HG03159 (cell line): ENCODE measurements around the gene WASF2.
"Not testable (repeated sequence)": the region's sequence is repeated elsewhere in the genome, so short reads cannot be mapped to it uniquely, and the experiment has no call there.

Source experiments
- ATAC-seq: cut with Tn5 transposase; IDR thresholded peaks from one replicate; pipeline ENCODE4 v1.9.1; 2021; ENCODE audit warnings: mild to moderate bottlenecking, moderate library complexity; ENCODE audit not compliant: unreplicated experiment

The WASF2 gene

DNA sequence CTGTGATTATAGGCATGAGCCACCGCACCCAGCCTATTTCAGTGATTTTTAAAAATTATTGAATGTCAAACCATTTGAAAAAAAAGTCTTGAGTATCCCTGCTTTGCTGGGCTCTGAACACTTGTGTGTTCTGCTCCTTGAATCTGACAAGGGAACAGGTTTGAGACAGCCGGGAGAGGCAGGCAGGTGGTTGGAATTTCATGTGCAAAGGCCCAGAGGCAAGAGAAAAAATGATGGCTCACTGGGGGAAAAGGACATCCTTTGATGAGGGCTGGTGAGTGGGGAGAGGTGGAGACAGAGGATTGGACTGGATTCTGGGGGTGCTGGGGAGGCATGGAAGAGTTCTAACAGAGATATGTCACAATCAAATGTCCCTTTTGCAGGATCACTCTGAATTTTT is 13.1 kb upstream of the WASF2 start:
- ATAC-seq = no peak

DNA sequence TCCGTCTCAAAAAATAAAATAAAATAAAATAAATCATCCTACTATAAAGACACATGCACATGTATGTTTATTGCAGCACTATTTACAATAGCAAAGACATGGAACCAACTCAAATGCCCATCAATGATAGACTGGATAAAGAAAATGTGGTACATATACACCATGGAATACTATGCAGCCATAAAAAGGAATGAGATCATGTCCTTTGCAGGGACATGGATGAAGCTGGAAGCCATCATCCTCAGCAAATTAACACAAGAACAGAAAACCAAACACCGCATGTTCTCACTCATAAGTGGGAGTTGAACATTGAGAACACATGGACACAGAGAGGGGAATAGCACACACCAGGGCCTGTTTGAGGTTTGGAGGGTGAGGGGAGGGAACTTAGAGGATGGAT is 11.2 kb upstream of the WASF2 start:
- ATAC-seq = not testable (repeated sequence)

DNA sequence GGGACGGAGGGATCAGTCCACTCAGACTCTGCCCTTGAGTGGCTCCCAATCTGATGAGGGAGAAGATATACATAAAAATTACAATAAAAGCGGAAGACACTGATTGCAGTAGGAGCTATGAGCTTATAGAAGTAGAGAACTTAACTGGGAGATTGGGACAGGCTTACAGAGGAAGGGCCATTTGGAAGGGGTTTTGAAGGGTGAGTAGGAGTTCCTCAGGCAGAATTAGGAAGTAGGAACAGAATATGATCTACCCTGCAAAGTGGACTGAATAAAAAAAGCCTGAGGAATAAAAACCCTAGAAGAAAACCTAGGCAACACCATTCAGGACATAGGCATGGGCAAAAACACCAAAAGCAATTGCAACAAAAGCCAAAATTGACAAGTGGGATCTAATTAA is 9.2 kb upstream of the WASF2 start:
- no peak for ATAC-seq

DNA sequence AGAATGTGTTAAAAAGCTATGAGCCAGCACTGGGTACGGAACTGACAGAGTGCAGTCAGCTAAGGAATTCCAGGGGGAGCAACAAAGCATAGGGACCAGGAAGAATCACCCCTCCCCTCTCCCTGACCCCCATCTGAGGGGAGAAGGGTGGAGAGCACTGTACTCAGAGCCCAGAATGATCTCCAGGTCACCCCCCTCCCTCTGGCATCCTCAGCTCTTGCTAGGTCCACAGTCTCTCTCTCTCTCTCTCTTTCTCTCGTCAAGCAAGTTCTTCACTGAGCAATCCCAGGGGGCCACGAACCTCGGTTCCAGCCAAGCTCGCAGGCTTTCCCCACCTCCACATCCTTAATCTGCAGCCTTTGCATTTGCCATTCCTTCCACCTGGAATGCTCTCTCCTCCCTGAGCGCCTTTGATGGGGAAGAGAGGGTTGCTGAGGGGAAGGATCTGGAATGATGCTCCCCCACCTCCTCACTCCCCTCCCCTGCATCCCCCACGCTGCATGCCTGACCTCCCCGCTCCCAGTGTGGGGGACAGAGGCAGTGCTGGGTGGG is 6.7 kb upstream of the WASF2 start:
- no peak for ATAC-seq

DNA sequence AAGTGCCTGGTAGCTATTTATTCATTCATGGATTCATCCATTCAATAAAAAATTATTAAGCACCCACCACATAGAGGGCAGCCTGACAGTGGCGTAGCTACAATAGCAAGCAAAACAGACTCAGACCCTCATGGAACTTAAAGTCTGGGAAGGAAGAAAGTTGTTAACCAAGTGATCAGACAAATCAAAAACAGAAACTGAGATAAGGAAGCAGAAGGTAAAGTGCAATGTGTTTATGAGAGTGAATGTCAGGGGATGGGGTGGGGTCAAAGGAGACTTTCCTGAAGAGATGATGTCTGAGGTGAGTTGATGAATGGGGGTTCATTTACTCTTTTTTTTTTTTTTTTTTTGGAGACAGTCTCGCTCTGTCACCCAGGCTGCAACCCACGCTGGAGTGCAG is 2.8 kb upstream of the WASF2 start:
- ATAC-seq = no peak

DNA sequence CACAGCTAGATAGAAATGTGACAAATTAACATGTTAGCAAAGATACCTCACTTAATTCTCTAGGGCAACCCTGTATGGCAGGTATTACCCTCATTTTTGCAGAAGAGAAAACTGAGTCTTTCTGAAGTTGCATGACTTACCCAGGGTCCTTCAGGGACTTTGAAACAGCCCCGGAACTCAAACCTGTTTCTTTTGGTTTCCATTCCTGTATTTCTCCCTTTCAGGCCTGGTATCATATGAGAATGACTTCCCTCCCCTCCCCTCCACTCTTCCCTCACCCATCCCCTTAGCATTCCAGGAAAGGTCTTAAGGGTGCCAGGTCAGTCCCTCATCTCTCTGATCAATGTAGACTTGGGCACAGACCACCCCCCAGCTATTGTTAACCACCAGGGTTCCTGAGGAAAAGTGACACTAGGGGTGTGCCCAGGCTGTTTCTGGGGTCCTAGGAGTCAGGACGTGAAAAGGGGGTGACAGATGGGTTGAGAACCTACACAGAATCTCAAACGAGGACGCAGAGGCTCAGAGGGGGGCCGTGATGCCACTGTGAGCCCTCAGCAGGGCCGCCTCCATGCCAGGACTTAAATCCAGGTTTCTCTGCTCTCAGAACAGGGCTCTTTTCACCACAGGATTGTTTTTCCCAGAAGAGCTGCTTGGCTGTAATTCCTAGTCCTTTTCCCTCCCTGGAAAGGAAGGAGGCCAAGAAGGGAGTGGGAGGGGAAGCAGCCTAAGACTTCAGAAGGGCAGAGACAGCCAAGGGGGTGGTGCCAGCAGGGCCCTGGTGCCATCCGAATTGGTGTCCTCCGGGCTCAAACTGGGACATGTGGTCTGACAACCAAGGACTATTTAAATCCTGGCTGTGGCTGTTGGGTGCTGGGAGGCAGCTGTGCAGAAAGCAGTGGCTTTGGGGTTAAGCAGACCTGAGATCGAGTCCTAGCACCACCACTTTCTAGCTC is 2.1 kb upstream of the WASF2 start:
- ATAC-seq = no peak

DNA sequence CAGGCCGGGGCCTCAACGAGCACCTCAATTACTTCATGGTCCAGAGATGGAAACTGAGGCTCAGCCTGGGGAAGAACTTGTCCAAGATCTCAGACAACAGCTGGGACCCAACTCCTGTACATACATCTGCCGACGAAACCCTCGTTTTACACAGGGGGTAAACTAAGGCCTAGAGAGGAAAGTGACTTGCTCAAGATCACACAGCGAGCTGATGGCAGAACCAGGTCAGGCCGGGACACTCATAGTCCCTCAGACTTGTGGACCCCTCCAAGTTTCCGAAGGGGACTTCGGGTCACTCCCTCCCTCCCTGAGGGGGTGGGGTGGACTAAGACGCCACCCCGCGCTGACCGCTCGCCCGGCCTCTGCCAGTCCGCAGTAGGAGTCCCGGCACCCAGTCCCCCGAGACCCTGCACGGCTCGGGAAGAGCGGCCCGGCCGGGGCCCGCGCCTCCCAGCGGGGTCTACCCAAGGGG is 430 bp downstream of the WASF2 start:
- ATAC-seq = peak; percentile 13

DNA sequence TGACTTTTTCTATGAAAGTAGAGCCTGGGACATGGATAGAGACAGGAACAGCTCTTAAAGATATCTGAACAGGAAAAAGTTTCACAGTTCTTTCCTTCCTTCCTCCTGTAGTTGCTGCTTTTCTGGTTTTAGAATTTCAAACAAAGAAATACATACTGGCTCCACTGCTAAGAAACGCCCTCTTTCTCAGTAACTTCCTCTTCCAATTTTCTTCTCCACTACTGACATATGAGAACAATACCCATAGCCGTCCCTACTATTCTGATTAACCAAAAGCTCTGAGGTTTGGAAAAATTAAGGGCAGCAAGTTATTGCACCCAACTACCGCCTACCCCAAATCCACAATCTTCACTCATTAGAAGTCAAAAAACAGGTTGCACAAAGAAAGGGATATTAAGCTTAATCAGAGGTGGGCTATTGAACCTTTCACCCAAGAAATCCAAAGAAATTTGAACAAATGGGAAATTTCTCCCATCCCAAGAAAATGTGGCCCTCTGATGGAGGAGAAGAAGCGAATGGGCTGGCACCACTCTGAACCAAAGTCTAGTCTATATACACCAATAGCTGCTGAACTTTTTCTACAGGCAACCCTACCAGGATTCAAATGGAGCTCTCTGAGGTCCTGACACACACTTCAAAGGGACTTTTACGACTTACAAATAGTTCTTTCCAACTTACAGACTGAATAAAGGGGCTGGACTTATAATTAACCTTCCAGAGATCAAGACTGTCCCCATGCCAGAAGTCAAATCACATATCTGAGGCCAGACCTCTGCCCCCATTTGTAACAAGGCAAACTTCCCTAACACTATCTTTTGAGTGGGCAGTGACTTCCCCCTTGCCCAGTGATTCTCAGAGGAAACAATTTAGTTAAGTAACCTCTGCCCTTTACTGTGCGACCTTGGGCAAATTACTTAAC is 1.7 kb downstream of the WASF2 start:
- ATAC-seq = no peak

DNA sequence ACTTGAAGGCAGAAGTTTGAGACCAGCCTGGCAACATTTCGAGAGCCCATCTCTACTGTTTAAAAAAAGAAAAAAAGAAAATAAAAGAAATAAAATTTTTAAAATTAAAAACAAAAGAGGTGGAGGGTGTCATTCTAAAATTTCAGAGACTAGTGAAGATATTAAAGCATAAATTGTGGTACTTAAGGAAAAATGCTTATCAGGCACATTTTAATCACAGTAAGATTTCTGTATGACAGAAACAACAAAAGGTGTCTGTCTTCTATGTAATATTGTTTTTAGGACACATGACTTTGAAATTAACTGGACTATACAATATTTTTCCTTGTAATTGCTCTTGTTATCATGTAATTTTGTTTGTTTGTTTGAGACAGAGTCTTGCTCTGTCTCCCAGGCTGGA is 4.6 kb downstream of the WASF2 start:
- no peak for ATAC-seq

DNA sequence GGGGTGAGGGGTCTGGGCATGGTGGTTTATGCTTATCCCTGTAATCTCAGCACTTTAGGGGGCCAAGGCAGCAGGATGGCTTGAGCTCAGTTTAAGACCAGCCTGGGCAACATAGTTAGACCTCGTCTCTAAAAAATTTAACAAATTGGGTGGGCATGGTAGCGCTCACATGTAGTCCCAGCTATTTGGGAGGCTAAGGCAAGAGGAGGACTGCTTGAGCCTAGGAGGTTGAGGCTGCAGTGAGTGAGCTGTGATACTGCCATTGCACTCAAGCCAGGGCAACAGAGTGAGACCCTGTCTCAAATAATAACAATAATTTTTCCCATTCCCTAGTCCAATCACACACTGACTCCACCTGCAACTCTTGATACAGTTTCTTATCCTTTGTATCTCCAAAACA is 6.3 kb downstream of the WASF2 start:
- no peak for ATAC-seq

DNA sequence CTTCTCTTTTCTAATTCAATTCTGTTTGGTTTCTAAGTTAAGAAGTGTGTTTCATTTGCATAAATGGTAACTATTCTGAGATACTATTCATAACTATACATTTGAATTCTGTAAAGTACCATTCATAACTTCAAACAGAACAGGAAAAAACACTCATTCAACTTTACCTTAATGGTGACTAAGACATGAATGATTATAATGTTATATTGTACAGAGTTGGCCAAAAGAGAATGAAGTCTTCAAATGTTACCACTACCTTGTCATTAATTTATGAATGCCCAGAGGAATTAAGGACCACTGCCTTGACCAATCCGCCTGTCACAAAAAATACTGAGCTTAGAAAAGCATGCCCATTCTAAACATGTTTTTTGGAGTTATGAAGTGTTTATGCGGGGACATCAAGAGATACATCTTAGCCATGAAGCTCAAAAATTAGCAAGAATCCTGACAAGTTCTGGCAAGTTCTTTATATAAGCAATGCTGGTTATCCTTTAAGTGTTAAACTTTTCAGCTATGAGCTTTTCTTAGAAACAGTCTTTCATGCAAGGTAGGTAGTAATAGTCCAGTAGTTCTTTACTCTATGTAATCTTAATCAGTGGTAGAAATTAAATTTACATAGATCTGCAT is 7.9 kb downstream of the WASF2 start:
- ATAC-seq = no peak

DNA sequence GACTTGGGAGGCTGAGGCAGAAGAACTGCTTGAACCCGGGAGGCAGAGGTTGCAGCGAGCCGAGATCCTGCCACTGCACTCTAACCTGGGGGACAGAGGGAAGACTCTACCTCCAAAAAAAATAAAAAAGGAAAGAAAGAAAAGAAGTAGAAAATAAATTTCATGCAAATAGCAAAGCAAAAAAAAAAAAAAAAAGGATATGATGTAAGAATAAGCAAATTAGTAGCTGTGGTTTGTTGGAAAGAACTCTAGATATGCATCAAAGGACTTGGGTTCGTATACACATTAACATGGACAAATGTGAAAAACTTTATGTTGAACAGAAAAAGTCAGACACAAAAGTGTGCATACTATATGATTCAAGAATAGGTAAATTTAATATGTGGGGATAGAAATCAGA is 11.9 kb downstream of the WASF2 start:
- no peak for ATAC-seq

DNA sequence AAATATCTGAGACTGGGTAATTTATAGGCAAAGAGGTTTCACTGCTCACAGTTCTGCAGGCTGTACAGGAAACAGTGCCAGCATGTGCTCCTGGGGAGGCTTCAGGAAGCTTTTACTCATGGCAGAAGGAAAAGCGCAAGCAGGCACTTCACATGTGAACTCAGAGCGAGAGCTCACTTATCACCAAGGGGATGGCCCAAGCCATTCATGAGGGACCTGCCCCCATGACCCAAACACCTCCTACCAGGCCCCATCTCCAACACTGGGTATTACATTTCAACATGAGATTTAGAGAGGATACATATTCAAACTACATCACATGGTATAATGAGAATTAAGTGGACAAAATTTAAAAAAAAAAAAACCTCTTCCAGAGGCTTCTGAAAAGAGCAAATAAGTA is 13.7 kb downstream of the WASF2 start:
- ATAC-seq = no peak

DNA sequence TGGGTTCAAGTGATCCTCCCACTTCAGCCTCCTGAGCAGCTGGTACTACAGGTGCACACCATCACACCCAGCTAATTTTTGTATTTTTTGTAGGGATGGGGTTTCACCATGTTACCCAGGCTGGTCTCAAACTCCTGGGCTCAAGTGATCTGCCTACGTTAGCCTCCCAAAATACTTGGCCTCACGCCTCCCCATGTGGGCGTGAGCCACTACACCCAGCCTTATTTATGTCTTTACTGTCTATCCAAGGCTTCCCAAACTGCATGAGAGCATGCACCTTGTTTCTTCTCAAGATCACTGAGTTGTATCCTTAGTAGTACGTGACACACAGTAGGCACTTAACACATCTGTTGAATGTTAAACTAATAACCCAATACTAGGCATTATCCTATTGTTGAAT is 14.2 kb downstream of the WASF2 start:
- ATAC-seq = no peak

DNA sequence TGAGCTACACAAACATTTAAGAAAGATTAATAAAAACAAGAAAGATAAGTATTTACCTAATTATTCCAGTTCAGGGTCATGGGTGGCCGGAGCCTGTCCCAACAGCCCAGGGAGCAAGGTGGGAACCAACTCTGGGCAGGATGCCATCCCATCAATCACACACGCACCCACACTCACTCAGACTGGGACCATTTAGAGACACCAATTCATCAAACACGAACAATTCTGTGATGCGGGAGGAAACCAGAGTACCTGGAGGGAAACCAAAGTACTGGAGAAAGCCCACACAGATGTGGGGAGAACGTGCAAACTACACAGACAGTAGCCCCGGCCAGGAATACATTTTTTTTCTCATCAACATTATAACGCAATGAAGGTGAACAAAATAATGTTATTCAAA is 16.2 kb downstream of the WASF2 start:
- ATAC-seq = no peak

DNA sequence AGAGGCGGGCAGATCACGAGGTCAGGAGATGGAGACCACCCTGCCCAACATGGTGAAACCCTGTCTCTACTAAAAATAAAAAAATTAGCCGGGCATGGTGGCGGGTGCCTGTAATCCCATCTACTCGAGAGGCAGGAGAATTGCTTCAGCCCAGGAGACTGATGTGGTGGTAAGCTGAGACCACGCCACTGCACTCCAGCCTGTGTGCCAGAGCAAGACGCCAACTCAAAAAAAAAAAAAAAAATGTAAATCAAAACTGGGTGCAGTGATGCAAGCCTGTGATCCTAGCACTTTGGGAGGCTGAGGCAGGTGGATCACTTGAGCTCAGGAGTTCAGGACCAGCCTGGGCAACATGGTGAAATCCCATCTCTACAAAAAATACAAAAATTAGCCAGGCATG is 17.9 kb downstream of the WASF2 start:
- not testable (repeated sequence) for ATAC-seq

DNA sequence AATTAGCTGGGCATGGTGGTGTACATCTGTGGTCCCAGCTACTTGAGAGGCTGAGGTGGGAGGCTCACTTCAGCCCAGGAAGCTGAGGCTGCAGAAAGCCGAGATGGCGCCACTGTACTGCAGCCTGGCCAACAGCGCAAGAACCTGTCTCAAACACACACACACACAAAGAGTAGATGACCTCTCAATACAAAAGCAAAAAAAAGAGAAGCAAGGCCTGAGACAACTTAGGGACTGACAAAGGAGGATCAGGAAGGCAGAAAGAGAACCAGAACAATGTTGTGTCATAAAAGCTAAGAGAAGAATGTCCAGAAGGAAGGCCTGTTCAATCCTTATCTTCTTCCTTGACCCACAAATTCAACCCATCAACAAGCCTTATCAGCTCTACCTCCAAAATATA is 18.5 kb downstream of the WASF2 start:
- no peak for ATAC-seq

DNA sequence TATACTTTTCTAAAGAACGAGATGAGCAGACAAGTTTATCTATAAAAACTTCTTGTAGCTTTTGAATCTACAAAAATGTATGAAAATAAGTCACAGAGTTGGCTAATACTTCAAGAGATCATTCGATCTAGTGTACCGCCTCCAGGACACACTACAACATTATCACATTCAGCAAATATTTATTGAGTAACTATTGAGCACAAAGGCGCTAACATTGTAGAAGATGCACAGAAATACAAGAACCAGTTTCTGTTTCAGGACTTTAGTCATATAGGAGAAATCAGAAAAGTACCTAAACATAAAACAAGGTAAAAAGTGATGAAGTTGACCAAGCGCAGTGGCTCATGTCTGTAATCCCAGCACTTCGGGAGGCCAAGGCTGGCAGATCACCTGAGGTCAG is 20.6 kb downstream of the WASF2 start:
- no peak for ATAC-seq

DNA sequence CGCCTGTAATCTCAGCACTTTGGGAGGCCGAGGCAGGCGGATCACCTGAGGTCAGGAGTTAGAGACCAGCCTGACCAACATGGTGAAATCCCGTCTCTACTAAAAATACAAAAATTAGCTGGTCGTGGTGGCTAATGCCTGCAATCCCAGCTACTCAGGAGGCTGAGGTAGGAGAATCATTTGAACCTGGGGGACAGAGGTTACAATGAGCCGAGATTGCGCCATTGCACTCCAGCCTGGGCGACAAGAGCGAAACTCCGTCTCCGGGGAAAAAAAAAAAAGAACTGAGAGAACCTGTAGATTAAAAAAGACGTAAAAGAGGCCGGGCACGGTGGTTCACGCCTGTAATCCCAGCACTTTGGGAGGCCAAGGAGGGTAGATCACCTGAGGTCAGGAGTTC is 21.6 kb downstream of the WASF2 start:
- not testable (repeated sequence) for ATAC-seq

DNA sequence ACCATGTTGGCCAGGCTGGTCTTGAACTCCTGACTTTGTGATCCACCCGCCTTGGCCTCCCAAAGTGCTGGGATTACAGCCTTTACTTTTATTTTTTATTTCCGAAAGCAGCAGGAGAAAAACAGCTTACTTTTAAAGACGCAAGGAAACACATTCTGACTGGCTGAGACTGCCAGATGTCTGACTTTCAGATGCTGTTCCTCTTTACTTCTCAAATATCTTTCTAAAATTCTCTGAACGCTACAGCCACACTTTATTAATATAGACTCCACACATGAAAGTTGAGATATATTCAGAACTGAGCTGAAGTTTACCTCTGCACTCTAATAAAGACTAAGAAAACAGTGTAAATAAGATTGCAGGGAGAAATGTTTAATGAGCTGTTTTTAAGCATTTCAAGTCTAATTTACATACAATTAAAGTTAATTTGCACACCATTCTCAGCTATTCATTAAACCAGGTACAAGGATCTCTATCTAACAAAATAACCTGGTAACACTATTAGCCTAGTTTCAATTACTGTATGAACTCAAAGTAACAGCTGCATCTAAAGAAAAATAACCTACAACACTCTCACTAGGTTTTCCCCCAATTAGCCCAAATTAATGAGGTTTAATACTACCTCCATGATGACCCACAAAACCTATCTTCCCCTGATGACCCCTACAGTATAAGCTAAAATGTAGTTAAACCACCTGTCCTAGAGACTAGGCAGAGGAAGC is 24.9 kb downstream of the WASF2 start:
- no peak for ATAC-seq
